Retinal pigment epithelial cell (primary cell): Measurements from ENCODE around the gene GRM4.

Source experiments
- DNase-seq: peaks from one replicate; pipeline ENCODE4 v3.0.0-alpha.2; 2010; ENCODE audit warnings: low read depth
- H3K4me3 ChIP-seq: 2 replicates; pipeline ENCODE4 v1.5.1; 2011; ENCODE audit warnings: mild to moderate bottlenecking, low read length, control low read depth, moderate library complexity
- CTCF ChIP-seq: conservative IDR thresholded peaks from 2 replicates; pipeline ENCODE4 v1.5.1; 2011; ENCODE audit warnings: low read depth, low read length, control low read depth, inconsistent platforms

The GRM4 gene

GRCh38 chr6:34055223-34055933, 90.5 kb downstream of the GRM4 start:
- peak; percentile 93 for TF ChIP-seq CTCF
- peak; percentile 8 for DNase-seq
- H3K4me3 ChIP-seq, result no peak overlapping the region

GRCh38 chr6:34053721-34054120, 92.2 kb downstream of the GRM4 start:
- no peak for DNase-seq
- H3K4me3 ChIP-seq, result no peak overlapping the region
- no peak for TF ChIP-seq CTCF

- TF ChIP-seq CTCF, result no peak
- DNase-seq, result no peak
- H3K4me3 ChIP-seq, result no peak overlapping the region
Measured at GRCh38 chr6:34052918-34053608, 92.8 kb downstream of the GRM4 start.

GRCh38 chr6:34052071-34052825, 93.6 kb downstream of the GRM4 start:
- TF ChIP-seq CTCF, result no peak
- H3K4me3 ChIP-seq, result no peak overlapping the region
- DNase-seq, result no peak

GRCh38 chr6:34051331-34051919, 94.5 kb downstream of the GRM4 start:
- TF ChIP-seq CTCF, result no peak
- DNase-seq, result no peak
- no peak overlapping the region for H3K4me3 ChIP-seq

GRCh38 chr6:34050691-34051090, 95.2 kb downstream of the GRM4 start:
- no peak overlapping the region for H3K4me3 ChIP-seq
- no peak for TF ChIP-seq CTCF
- DNase-seq, result no peak
